ENCODE results near the gene ACER1.

GRCh38 chr19:6319376-6319775, 14.0 kb downstream of the ACER1 start:
- TF ChIP-seq POLR2A (IDR thresholded peaks at IDR 0.05; ENCODE audit: low read depth, low read length) (no peak), POLR2AphosphoS5 (IDR thresholded peaks at IDR 0.05; ENCODE audit: low read depth, low read length) (no peak), TAF1 (IDR thresholded peaks at IDR 0.05; ENCODE audit: low read depth, low read length) (no peak), SPI1 (IDR thresholded peaks at IDR 0.05; ENCODE audit: low read depth, low read length) (no peak), PAX5 (IDR thresholded peaks at IDR 0.05; ENCODE audit: insufficient read depth, low read length, severe bottlenecking) (no peak)
